Mesenchymal stem cell (in vitro differentiated cells and primary cell): ENCODE measurements around the gene CASKIN2.

ENCODE experiments used
- DNase-seq: peaks from one replicate; pipeline ENCODE4 v3.0.0-alpha.2; 2013
- H2AFZ ChIP-seq: one replicate; pipeline ENCODE4 v1.6.1; 2013; ENCODE audit warnings: low read depth, mild to moderate bottlenecking, control low read depth, inconsistent platforms, low read length, moderate library complexity
- H2AK5ac ChIP-seq: 2 replicates; pipeline ENCODE4 v1.6.1; 2013; ENCODE audit warnings: low read length, moderate library complexity, mild to moderate bottlenecking, inconsistent platforms; ENCODE audit not compliant: severe bottlenecking
- H2BK120ac ChIP-seq: one replicate; pipeline ENCODE4 v1.6.1; 2013; ENCODE audit warnings: low read depth, mild to moderate bottlenecking, inconsistent platforms, low read length, moderate library complexity
- H2BK12ac ChIP-seq, 2 experiments: one replicate each; pipeline ENCODE4 v1.6.1; 2013; ENCODE audit warnings: inconsistent platforms in 2 of 2, low read length in 2 of 2, mild to moderate bottlenecking in 2 of 2, moderate library complexity in 2 of 2, control low read depth in 1 of 2
- H2BK15ac ChIP-seq: one replicate; pipeline ENCODE4 v1.6.1; 2013; ENCODE audit warnings: mild to moderate bottlenecking, low read depth, inconsistent platforms; ENCODE audit not compliant: poor library complexity, severe bottlenecking
- H2BK5ac ChIP-seq: 2 replicates; pipeline ENCODE4 v1.6.1; 2013; ENCODE audit warnings: low read depth, mild to moderate bottlenecking, low read length, control low read depth, inconsistent platforms; ENCODE audit not compliant: poor library complexity, severe bottlenecking
- H3K14ac ChIP-seq, 2 experiments: one replicate each; pipeline ENCODE4 v1.6.1; 2013; ENCODE audit warnings: inconsistent platforms in 2 of 2, low read length in 2 of 2, control low read depth in 1 of 2, mild to moderate bottlenecking in 1 of 2, moderate library complexity in 1 of 2
- H3K18ac ChIP-seq, 2 experiments: one replicate each; pipeline ENCODE4 v1.6.1; 2013; ENCODE audit warnings: inconsistent platforms in 2 of 2, low read length in 2 of 2, control low read depth in 1 of 2, low read depth in 1 of 2, mild to moderate bottlenecking in 1 of 2
- H3K23ac ChIP-seq, 2 experiments: one replicate each; pipeline ENCODE4 v1.6.1; 2013; ENCODE audit warnings: inconsistent platforms in 2 of 2, low read length in 2 of 2, mild to moderate bottlenecking in 2 of 2, moderate library complexity in 2 of 2, control low read depth in 1 of 2
- H3K27ac ChIP-seq: 2 replicates; pipeline ENCODE4 v1.5.1; 2013; ENCODE audit warnings: mild to moderate bottlenecking, moderate library complexity, low read length, control low read depth, inconsistent platforms; ENCODE audit not compliant: poor library complexity, severe bottlenecking
- H3K27me3 ChIP-seq, 2 experiments: 2 replicates each; pipeline versions ENCODE4 v1.6.1 to v1.7.0; 2013; ENCODE audit warnings: low read length in 2 of 2, mild to moderate bottlenecking in 2 of 2, moderate library complexity in 2 of 2, control low read depth in 1 of 2, inconsistent platforms in 1 of 2; ENCODE audit not compliant: control insufficient read depth in 1 of 2, insufficient read depth in 1 of 2
- H3K36me3 ChIP-seq, 2 experiments: 2 replicates each; pipeline versions ENCODE4 v1.6.1 to v1.7.0; 2013; ENCODE audit warnings: low read length in 2 of 2, control low read depth in 1 of 2, inconsistent platforms in 1 of 2, low read depth in 1 of 2, mild to moderate bottlenecking in 1 of 2; ENCODE audit not compliant: insufficient read depth in 2 of 2, control insufficient read depth in 1 of 2
- H3K4ac ChIP-seq, 2 experiments: one replicate each; pipeline ENCODE4 v1.6.1; 2013; ENCODE audit warnings: inconsistent platforms in 2 of 2, low read length in 2 of 2, mild to moderate bottlenecking in 2 of 2, moderate library complexity in 2 of 2, control low read depth in 1 of 2, low read depth in 1 of 2
- H3K4me1 ChIP-seq: 2 replicates; pipeline ENCODE4 v1.6.1; 2013; ENCODE audit warnings: low read depth, low read length, control low read depth; ENCODE audit not compliant: control insufficient read depth, insufficient read depth
- H3K4me2 ChIP-seq: 2 replicates; pipeline ENCODE4 v1.6.1; 2013; ENCODE audit warnings: low read length, mild to moderate bottlenecking, inconsistent platforms; ENCODE audit not compliant: poor library complexity, severe bottlenecking
- H3K4me3 ChIP-seq, 2 experiments: 2 replicates each; pipeline versions ENCODE4 v1.5.1 to v1.7.0; 2013; ENCODE audit warnings: low read length in 2 of 2, mild to moderate bottlenecking in 2 of 2, control low read depth in 1 of 2, low read depth in 1 of 2; ENCODE audit not compliant: insufficient read depth in 1 of 2
- H3K79me1 ChIP-seq: replicated peaks from 2 replicates; pipeline ENCODE4 v1.6.1; 2013; ENCODE audit warnings: mild to moderate bottlenecking, control low read depth, low read length, inconsistent platforms; ENCODE audit not compliant: poor library complexity, severe bottlenecking
- H3K9ac ChIP-seq: 2 replicates; pipeline ENCODE4 v1.7.0; 2013; ENCODE audit warnings: mild to moderate bottlenecking, low read length, moderate library complexity
- H3K9me3 ChIP-seq: 2 replicates; pipeline ENCODE4 v1.7.0; 2013; ENCODE audit warnings: mild to moderate bottlenecking, low read length; ENCODE audit not compliant: control insufficient read depth
- H4K8ac ChIP-seq: one replicate; pipeline ENCODE4 v1.6.1; 2013; ENCODE audit warnings: inconsistent platforms, mild to moderate bottlenecking, low read length, moderate library complexity
- H4K91ac ChIP-seq: one replicate; pipeline ENCODE4 v1.6.1; 2013; ENCODE audit warnings: mild to moderate bottlenecking, low read length, inconsistent platforms
- WGBS: methylation state at CpG from one replicate; pipeline ENCODE4 v1.1.7; 2013; ENCODE audit warnings: mixed read lengths; 5-methylcytosine and 5-hydroxymethylcytosine counted together

Gene CASKIN2

DNA sequence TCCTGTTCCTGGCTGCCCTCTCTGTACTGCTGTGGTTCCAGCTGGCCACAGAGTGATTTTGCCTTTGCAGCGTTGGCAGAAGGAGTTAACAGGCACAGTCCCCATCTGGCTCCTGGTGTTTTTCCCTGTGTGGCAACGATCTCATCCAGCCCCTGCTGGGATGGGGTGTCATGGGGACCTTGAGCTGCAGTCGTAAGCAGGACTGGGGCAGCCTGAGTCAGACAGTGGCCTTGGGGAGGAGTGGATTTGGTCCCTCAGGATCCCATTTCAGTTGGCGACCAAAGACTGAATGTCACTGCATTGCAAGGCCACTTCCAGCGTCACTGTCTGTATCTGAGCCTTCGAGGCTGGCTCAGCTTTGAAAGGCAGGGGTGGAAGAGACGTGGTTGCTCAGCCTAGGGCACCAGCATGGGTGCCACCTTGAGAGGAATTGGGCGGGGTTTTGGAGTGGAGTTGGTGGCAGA is 47.0 kb downstream of the CASKIN2 start:
- Histone ChIP-seq H3K4me2 (no peak overlapping the region), H2AFZ (no peak overlapping the region), H3K14ac (no peak overlapping the region), H3K9ac (no peak overlapping the region), H2AK5ac (no peak overlapping the region), H3K4me3 (no peak overlapping the region), H3K27me3 (no peaks in the 10 kb centered on the region), H2BK120ac (no peak overlapping the region), H3K18ac (no peak overlapping the region), H4K91ac (no peak overlapping the region), H3K9me3 (no peaks in the 10 kb centered on the region), H2BK12ac (no peak overlapping the region), H3K27ac (no peak overlapping the region), H3K79me1 (peaks cover 30% of the 10 kb centered on the region), H4K8ac (no peak overlapping the region), H2BK15ac (no peak overlapping the region), H3K4ac (no peak overlapping the region), H3K23ac (no peak overlapping the region), H3K36me3 (peaks cover 10 to 18% of the 10 kb centered on the region in 2 experiments), H2BK5ac (no peak overlapping the region), H3K4me1 (peaks cover 4% of the 10 kb centered on the region)
- DNase-seq, result no peak
- WGBS, result 87% methylated on average over 8 of the region's 8 CpGs

DNA sequence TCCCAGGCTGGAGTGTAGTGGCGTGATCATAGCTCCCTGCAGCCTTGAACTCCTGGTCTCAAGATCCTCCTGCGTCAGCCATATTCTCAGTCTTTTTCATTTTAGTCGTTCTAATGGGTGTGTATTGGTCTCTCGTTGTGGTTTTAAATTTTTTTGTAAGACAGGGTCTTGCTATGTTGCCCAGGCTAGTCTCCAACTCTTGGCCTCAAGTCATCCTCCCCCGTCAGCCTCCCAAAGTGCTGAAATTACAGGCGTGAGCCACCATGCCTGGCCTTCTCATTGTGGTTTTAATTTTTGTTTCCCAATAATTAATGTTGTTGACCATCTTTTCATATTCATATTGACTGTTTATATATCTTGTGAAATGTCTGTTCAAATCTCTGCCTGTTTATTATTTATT is 50.3 kb downstream of the CASKIN2 start:
- WGBS, result 89% methylated on average over 3 of the region's 6 CpGs
- Histone ChIP-seq H3K9ac (no peak overlapping the region), H2AFZ (no peak overlapping the region), H3K4me1 (peaks cover 4% of the 10 kb centered on the region), H3K4me2 (no peak overlapping the region), H4K91ac (no peak overlapping the region), H3K27me3 (no peaks in the 10 kb centered on the region), H2BK15ac (no peak overlapping the region), H4K8ac (no peak overlapping the region), H3K23ac (no peak overlapping the region), H3K79me1 (peaks cover 33% of the 10 kb centered on the region), H2BK5ac (no peak overlapping the region), H2BK120ac (no peak overlapping the region), H3K14ac (no peak overlapping the region), H3K4ac (no peak overlapping the region), H3K36me3 (no peaks in the 10 kb centered on the region), H2BK12ac (no peak overlapping the region), H3K9me3 (no peaks in the 10 kb centered on the region), H3K27ac (no peak overlapping the region), H2AK5ac (no peak overlapping the region), H3K18ac (no peak overlapping the region), H3K4me3 (no peak overlapping the region)
- DNase-seq, result no peak

DNA sequence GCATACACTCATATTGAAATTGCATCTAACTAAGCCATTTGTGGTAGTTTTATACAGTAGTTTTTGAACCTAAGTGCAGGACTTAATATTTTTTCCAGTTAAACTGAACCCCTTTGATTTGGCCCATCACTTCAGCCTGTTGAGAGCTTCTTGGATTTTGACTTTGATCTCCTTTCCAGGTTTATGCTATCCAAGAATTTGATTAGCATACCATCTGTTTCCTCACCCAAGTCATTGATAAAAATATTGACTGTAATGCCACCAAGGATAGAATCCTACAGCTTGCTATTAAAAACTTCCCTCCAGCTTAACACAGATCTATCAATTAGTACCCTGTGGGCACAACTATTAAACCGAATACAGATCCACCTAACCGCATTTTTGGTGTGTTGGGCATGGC is 51.7 kb downstream of the CASKIN2 start:
- H3K4ac ChIP-seq, result no peak overlapping the region
- no peaks in the 10 kb centered on the region for H3K9me3 ChIP-seq
- no peaks in the 10 kb centered on the region for H3K27me3 ChIP-seq
- H3K14ac ChIP-seq, result no peak overlapping the region
- H2BK5ac ChIP-seq, result no peak overlapping the region
- 96% methylated on average over 2 of the region's 2 CpGs for WGBS
- H2AK5ac ChIP-seq, result no peak overlapping the region
- H3K9ac ChIP-seq, result no peak overlapping the region
- H3K27ac ChIP-seq, result no peak overlapping the region
- H4K8ac ChIP-seq, result no peak overlapping the region
- no peak overlapping the region for H2BK12ac ChIP-seq
- no peak overlapping the region for H3K4me2 ChIP-seq
- H3K23ac ChIP-seq, result no peak overlapping the region
- peaks cover 32% of the 10 kb centered on the region for H3K79me1 ChIP-seq
- no peak for DNase-seq
- peaks cover 4% of the 10 kb centered on the region for H3K4me1 ChIP-seq
- no peak overlapping the region for H4K91ac ChIP-seq
- no peak overlapping the region for H3K18ac ChIP-seq
- no peak overlapping the region for H3K4me3 ChIP-seq
- H3K36me3 ChIP-seq, result no peaks in the 10 kb centered on the region
- H2BK15ac ChIP-seq, result no peak overlapping the region
- H2AFZ ChIP-seq, result no peak overlapping the region
- no peak overlapping the region for H2BK120ac ChIP-seq

DNA sequence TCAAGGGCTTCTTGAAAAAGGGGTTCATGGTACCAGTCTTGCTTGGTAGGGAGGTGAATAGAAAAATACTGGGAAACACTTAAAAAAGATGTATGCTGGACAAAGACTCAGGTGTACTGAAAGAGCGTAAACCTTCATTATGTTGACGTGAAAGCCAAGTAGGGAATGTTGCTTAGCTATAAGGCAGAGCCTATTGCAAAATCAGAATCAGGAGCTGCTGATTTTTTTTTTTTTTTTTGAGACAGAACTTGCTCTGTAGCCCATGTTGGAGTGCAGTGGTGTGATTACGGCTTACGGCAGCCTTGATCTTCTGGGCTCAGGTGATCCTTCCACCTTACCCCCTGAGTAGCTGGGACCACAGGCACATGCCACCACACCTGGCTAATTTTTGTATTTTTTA is 55.0 kb downstream of the CASKIN2 start:
- no peak overlapping the region for H2AFZ ChIP-seq
- H3K9ac ChIP-seq, result no peak overlapping the region
- WGBS, result 94% methylated on average over 3 of the region's 4 CpGs

More for the DNA sequence above, 55.0 kb downstream of the CASKIN2 start:
- Histone ChIP-seq H3K4me1 (peaks cover 1% of the 10 kb centered on the region), H2BK5ac (no peak overlapping the region), H2BK120ac (no peak overlapping the region), H2BK15ac (no peak overlapping the region), H3K18ac (no peak overlapping the region), H4K91ac (no peak overlapping the region), H3K27me3 (no peaks in the 10 kb centered on the region), H3K27ac (no peak overlapping the region), H3K4me3 (no peak overlapping the region), H3K9me3 (no peaks in the 10 kb centered on the region), H3K79me1 (peaks cover 35% of the 10 kb centered on the region), H3K4me2 (no peak overlapping the region), H4K8ac (no peak overlapping the region), H3K23ac (no peak overlapping the region), H2AK5ac (no peak overlapping the region), H3K14ac (no peak overlapping the region), H3K4ac (no peak overlapping the region), H3K36me3 (no peaks in the 10 kb centered on the region), H2BK12ac (no peak overlapping the region)
- no peak for DNase-seq
